Activated T-cell treated with anti-CD3 and anti-CD28 coated beads for 1 hour (primary cell): Measurements from ENCODE around the gene ASB1.

Experiments
- DNase-seq: peaks from one replicate; pipeline ENCODE4 v3.0.0-alpha.2; 2020; ENCODE audit warnings: low read depth

Gene ASB1

DNA sequence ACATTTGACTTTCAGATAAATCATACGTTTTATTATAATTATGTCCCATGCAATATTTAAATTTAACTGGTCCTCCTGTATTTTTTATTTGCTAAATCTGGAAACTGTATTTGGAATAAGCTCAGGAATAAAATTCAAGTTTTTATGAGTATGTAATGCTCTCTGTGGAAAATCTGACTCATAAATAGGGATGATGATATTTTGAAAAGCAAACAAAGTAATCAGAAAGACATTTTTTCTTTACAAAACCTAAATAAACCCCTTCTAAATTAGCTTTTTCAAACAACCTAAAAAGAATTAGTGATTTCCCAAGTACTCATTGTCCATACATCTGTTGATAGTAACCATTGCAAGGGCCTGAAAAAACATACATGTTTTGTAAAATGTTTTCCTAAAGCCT is 41.1 kb downstream of the ASB1 start:
- no peak for DNase-seq

DNA sequence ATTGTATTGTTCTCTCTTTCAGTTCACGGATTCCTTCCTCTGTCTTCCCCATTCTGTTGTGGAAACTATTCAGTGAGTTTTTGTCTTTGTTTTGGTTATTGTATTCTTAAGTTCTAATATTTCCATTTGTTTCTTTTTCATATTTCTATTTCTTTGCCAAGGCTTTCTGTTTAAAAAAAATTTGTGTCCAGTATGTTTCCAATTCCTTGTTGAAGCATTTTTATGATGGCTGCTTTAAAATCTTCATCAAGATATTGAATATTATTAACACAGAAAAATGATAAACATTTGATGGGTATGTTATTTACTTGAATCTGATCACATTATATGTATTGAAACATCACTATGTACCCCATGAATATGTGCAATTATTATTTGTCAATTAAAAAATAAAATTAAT is 42.4 kb downstream of the ASB1 start:
- no peak for DNase-seq

- DNase-seq = no peak
Measured at GRCh38 chr2:238473014-238473413, 46.3 kb downstream of the ASB1 start.

DNA sequence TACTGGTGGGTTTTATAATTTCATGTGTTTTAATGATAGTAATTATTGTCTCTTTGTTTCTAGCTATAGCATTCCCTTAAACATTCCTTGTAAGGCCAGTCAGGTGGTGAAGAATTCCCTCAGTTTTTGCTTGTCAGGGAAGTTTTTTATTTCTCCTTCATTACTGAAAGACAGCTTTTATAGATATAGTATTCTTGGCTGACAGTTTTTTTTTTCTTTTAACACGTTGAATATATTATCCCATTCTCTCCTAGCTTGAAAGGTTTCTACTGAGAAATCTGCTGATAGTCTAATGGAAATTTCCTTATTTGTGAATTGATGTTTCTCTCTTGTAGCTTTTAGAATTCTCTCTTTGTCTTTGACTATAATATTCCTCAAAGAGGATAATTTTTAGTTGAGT is 46.8 kb downstream of the ASB1 start:
- no peak for DNase-seq

DNA sequence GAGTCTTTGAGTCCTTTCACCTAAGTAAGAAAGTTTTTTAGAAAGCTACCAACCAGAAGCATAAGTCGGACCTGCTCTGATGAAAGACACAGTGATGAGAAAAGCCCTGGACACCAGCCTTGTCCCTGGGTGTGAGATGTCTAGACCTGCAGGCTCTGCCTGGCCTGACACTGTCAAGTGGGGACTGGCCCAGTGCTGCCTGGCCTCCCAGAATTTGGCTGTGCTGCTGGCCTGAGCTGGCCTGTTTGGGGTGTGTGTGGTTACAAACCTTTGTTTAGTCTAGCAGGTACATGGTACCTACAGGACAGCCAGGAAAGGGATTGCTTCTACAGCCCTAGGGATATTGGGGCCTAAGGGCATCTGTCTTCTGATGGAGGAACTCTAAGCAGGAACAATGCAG is 48.3 kb downstream of the ASB1 start:
- no peak for DNase-seq

DNA sequence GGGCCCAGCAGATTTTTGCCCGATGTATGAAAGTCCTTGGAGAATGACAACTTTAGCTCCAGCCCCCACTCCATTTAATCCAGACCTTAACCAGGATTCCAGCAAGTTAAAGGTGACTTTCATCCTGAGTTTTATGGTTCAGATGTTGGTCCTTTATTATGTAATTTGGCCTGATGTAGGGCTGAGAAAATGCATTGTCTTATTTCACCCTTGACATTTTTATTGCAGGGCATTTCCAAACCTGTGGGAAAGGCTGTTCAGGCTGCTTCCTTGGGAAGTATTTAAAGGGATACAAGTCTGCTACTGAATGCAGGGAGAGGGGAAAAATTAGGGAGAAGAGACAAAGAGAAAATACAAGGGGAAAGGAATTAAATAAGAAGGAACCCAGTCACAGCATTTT is 48.8 kb downstream of the ASB1 start:
- DNase-seq = no peak

DNA sequence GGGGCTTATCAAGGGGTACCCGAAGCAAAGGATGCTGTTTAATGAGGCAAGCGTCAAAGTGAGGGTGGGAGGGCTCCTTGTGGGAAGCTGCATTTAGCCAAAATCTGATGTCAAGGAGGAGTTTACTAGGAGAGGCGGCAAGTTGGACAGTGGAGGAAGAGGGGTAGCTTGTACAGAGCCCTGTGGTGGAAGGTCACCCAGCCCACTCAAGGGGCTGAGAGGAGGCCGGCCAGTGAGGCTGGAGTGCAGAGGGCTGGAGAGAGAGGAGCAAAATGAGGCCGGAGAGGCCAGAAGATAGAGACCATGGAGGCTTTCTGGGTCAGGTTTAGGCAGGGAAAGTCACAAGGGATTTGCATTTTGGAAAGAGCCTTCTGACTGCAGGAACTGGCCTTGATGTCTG is 49.5 kb downstream of the ASB1 start:
- DNase-seq = no peak

DNA sequence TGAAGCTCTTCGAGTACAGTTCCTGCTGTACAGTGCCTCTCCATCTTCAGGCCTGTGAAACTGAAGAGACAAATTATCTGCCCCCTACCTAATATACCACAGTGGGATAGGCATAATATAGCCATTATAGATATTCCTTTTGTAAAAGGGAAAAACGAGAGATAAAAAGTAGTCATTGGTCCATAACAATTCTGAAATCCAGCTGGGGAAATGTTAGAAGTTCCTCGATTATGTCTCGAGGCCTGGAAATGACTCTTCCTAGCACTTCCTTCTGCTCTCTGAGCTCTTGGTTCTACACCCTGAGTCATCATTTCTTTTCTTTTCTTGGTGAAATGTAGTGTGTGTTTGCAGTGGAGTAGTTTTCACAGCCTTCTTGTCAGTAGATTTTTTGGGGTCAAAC is 51.5 kb downstream of the ASB1 start:
- DNase-seq = no peak

GRCh38 chr2:238479847-238480246 is 53.1 kb downstream of the ASB1 start:
- no peak for DNase-seq

GRCh38 chr2:238483021-238483420 is 56.3 kb downstream of the ASB1 start:
- DNase-seq = no peak

GRCh38 chr2:238483656-238484055 is 56.9 kb downstream of the ASB1 start:
- DNase-seq = no peak

DNA sequence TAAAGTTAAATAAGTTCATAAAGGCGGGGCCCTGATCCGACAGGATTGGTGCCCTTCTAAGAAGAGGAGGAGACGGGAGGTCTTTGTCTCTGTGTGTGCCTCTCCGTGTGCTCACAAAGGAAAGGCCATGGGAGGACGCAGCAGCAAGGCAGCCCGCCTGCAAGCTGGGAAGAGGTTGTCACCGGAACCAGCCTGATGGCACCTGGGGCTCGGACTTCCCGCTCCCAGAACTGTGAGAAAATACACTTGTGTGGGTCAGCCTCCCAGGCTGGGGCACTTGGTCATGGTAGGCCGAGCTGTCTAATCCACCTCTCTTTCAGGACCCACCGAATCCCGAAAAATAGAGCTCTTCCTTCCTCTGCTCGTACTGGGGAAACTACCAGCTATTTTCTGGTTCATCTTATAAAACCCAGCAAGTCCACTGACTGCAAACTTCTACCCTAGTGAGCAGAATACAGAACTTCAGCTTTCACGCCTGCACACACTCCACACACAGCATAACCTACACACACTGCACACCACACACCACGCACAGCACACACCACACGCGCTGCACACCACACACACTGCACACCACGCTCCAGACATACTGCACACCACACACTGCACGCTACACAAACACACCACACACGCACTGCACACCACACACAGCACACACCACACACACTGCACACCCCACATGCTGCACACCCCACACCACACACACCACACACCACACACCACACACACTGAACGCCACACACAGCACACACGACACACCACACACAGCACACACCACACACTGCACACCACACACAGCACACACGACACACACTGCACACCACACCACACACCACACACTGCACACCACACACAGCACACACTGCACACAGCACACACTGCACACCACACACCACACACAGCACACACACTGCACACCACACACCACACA is 58.1 kb downstream of the ASB1 start:
- DNase-seq = no peak

DNA sequence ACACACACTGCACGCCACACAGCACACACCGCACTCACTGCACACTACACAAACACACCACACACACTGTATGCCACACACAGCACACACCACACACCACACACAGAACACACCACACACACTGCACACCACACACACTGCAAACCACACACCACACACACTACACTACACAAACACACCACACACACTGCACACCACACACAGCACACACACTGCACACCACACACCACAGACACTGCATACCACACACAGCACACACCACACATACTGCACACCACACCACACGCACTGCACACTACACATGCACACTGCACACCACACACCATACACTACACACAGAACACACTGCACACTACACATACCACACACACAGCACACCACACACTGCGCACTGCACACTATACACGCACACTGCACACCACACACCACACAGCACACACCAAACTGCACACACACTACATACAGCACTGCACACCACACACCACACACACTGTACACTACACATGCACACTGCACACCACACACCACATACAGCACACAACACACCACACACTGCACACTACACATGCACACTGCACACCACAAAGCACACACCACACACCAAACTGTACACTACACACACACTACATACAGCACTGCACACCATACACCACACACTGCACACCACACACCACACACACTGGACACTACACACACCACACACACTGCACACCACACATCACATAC is 59.6 kb downstream of the ASB1 start:
- no peak for DNase-seq

GRCh38 chr2:238487134-238487533 is 60.4 kb downstream of the ASB1 start:
- no peak for DNase-seq

GRCh38 chr2:238487652-238488346 is 61.1 kb downstream of the ASB1 start:
- DNase-seq = no peak

DNA sequence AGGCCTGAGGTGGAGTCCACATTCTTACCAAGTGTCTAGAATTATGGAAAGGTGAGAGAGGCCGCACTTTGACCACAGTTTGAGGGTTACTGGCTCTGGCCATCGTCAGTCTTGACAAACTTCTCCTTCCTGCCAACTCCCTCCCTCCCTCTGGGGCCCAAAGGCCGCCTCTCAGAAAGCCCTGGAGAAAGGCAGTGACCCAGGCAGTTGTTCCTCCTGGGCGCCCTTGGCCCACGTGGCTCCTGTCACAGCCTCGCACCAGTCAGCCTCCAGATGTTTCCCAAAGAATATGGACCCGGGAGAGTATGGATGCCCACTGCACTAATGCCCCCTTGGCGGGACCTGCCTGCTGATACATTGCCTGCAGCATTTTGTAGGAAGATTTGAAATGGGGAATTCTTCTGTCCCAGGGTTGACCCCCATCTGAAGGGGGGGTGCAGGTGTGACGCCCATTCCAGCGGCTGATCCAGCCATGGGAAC is 61.7 kb downstream of the ASB1 start:
- no peak for DNase-seq

GRCh38 chr2:238489431-238489830 is 62.7 kb downstream of the ASB1 start:
- no peak for DNase-seq

- no peak for DNase-seq
Measured at GRCh38 chr2:238489896-238490295, 63.2 kb downstream of the ASB1 start.

DNA sequence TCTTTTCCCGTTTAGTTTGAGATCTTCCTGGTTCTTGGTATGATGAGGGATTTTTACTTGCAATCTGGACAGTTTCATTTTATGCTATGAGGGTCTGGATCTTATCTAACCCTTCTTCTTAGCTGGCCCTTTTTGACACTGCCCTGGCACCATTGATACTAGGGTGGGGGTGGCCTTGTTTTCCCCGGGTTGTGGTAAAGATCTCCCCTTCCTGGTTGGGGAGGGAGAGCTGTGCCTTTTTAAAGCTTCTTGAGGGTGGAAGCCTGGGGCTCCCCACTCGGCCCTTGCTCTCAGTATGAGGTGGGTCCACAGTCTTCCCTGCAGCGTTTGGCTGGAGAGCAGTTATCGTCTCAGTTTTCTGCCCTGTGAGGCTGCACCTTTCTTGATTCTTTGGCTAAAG is 66.1 kb downstream of the ASB1 start:
- DNase-seq = no peak

DNA sequence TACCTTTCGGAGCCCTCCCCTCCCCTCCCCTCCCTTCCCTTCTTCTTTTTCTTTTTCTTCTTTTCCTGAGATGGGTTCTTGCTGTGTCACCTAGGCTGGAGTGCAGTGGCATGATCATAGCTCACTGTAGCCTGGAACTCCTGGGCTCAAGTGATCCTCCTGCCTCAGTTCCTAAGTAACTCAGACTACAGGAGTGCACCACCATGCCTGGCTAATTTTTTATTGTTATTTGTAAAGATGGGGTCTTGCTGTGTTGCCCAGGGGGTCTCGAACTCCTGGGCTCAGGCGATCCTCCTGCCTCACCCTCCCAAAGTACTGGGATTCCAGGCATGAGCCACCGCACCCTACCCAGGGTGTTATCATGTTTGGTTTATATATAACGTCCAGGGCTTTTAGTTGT is 66.7 kb downstream of the ASB1 start:
- DNase-seq = no peak

- no peak for DNase-seq
Measured at GRCh38 chr2:238493880-238494572, 67.3 kb downstream of the ASB1 start.

- DNase-seq = no peak
Measured at GRCh38 chr2:238494573-238494961, 67.8 kb downstream of the ASB1 start.
